ENCODE data around the gene P3H3.

The P3H3 gene

DNA sequence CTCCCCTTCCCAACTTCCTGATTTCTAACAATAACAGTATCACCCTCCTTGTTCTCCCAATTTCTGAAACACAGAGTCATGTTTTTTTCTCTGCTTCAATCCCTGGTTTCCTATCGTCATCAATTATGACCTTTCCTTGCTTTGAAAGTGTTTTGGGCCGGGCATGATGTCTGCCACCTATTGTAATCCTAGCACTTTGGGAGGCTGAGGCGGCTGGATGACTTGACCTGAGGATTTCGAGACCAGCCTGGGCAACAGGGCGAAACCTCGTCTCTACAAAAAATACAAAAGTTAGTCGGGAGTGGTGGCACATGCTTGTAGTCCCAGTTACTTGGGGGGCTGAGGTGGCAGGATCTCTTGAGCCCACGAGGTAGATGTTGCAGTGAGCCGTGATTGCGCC, 19.2 kb upstream of the P3H3 start:
- H3K9ac ChIP-seq (ENCODE audit: low read length) = no peak overlapping the region
- H3K4me1 ChIP-seq (ENCODE audit: control insufficient read depth, insufficient read depth, low read length) = no peaks in the 10 kb centered on the region
- no peaks in the 10 kb centered on the region for H3K36me3 ChIP-seq (ENCODE audit: control insufficient read depth, insufficient read depth, low read length, severe bottlenecking)
- H3K4me3 ChIP-seq (ENCODE audit: low read length) = no peak overlapping the region
- peaks cover 1% of the 10 kb centered on the region for H3K27me3 ChIP-seq (replicated peaks; ENCODE audit: control insufficient read depth, insufficient read depth, low read length)
- no peak for DNase-seq (ENCODE audit: low read depth)
- no peaks in the 10 kb centered on the region for H3K9me3 ChIP-seq (ENCODE audit: control insufficient read depth, low read length)

DNA sequence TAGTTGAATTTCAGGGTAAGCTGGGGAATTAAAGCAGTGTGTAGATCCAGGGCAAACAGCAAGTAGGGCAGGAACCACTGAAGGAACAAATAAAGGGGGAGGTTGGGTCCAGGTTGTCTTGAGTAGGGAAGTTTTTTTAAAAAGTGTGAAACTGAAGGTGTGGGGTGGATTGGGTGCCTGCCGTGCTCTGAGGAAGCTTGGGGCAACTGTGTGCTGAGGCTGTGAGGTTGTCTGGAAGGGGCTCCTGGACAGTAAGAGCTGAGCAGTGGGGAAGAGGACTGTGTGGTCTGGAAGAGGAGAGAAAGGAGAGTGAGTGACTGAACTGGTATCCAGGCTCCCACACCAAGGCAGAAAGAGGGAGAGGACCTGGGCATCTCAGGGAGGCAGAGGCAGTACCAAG, 17.4 kb upstream of the P3H3 start:
- H3K9ac ChIP-seq (ENCODE audit: low read length) = no peak overlapping the region
- no peaks in the 10 kb centered on the region for H3K4me1 ChIP-seq (ENCODE audit: control insufficient read depth, insufficient read depth, low read length)
- H3K9me3 ChIP-seq (ENCODE audit: control insufficient read depth, low read length) = no peaks in the 10 kb centered on the region
- H3K4me3 ChIP-seq (ENCODE audit: low read length) = no peak overlapping the region
- H3K36me3 ChIP-seq (ENCODE audit: control insufficient read depth, insufficient read depth, low read length, severe bottlenecking) = no peaks in the 10 kb centered on the region
- no peak for DNase-seq (ENCODE audit: low read depth)
- H3K27me3 ChIP-seq (replicated peaks; ENCODE audit: control insufficient read depth, insufficient read depth, low read length) = peaks cover 17% of the 10 kb centered on the region

DNA sequence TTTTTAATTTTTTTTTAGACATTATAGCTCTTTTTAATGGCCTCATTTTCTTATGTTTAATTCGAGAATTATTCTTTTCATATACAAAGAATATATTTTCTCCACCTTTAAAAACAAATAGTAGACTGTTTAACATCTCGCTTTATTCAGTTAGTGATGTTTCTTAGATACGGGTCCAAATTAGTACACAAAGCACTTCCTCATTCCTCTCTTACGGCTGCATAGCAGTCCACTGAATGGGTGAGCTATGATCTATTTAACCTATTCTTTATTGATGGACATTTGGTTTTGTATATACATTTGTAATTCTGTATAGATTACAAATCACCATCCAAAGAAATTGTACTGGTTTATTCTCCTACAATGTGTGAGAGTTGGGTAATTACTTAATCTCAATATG, 14.8 kb upstream of the P3H3 start:
- no peaks in the 10 kb centered on the region for H3K9me3 ChIP-seq (ENCODE audit: control insufficient read depth, low read length)

DNA sequence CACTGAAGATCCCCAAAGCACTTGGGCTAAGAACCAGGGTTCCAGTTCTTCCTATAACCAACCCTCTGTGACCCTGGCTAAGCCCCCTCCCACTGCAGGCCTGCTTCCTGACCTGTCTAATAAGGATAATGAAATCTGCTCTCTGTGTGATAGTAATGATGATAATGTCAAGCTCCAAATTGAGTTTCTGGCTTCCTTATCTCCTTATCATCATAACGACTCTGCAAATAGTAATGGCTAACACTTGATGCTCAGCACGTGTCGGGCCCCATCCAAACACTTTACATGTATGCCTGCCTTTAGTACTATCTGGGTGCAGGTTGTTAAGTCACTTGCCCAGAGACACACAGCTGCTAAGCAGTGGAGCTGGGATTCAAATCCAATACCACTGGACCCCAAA, 11.6 kb upstream of the P3H3 start:
- H3K36me3 ChIP-seq (ENCODE audit: control insufficient read depth, insufficient read depth, low read length, severe bottlenecking) = no peaks in the 10 kb centered on the region
- peaks cover 36% of the 10 kb centered on the region for H3K27me3 ChIP-seq (replicated peaks; ENCODE audit: control insufficient read depth, insufficient read depth, low read length)
- DNase-seq (ENCODE audit: low read depth) = no peak
- H3K4me1 ChIP-seq (ENCODE audit: control insufficient read depth, insufficient read depth, low read length) = peaks cover 4% of the 10 kb centered on the region
- no peak overlapping the region for H3K9ac ChIP-seq (ENCODE audit: low read length)
- H3K4me3 ChIP-seq (ENCODE audit: low read length) = no peak overlapping the region
- H3K9me3 ChIP-seq (ENCODE audit: control insufficient read depth, low read length) = no peaks in the 10 kb centered on the region

More for the DNA sequence above, 14.8 kb upstream of the P3H3 start:
- Histone ChIP-seq H3K27me3 (replicated peaks; ENCODE audit: control insufficient read depth, insufficient read depth, low read length) (peaks cover 24% of the 10 kb centered on the region), H3K36me3 (ENCODE audit: control insufficient read depth, insufficient read depth, low read length, severe bottlenecking) (no peaks in the 10 kb centered on the region), H3K4me3 (ENCODE audit: low read length) (no peak overlapping the region), H3K4me1 (ENCODE audit: control insufficient read depth, insufficient read depth, low read length) (no peaks in the 10 kb centered on the region), H3K9ac (ENCODE audit: low read length) (no peak overlapping the region)
- DNase-seq (ENCODE audit: low read depth) = no peak

DNA sequence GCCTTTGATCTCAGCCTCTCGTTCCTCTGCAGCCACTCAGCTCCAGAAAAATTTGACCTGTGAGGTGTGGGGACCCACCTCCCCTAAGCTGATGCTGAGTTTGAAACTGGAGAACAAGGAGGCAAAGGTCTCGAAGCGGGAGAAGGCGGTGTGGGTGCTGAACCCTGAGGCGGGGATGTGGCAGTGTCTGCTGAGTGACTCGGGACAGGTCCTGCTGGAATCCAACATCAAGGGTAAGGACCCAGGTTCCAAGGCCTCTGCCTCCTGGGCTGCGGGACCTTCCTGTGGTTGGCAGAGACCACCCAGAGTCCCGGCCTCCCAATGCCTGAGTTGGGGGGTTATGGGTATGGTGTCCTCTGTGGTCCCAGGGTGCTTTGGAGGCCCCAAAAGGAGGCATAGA, 11.1 kb upstream of the P3H3 start:
- Histone ChIP-seq H3K4me1 (ENCODE audit: control insufficient read depth, insufficient read depth, low read length) (peaks cover 7% of the 10 kb centered on the region), H3K36me3 (ENCODE audit: control insufficient read depth, insufficient read depth, low read length, severe bottlenecking) (no peaks in the 10 kb centered on the region), H3K27me3 (replicated peaks; ENCODE audit: control insufficient read depth, insufficient read depth, low read length) (peaks cover 40% of the 10 kb centered on the region), H3K9me3 (ENCODE audit: control insufficient read depth, low read length) (no peaks in the 10 kb centered on the region), H3K9ac (ENCODE audit: low read length) (no peak overlapping the region), H3K4me3 (ENCODE audit: low read length) (no peak overlapping the region)
- DNase-seq (ENCODE audit: low read depth) = no peak

DNA sequence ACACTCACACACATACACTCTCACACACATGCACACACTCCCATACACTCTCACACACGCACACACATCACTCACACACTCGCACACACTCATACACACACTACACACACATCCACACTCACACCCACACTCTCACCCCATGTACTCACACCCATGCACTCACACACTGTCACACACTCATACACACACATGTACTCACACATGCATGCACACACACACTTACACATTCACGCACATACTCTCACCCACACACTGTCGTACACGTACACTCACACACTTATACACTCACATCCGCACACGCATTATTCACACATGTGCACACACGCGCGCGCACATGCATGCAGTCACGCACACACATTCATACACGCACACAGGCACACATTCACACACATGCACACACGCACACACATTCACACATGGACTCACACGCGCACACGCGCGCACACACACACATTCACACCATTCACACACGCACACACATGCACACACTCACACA, 10.5 kb upstream of the P3H3 start:
- Histone ChIP-seq H3K36me3 (ENCODE audit: control insufficient read depth, insufficient read depth, low read length, severe bottlenecking) (no peaks in the 10 kb centered on the region), H3K9ac (ENCODE audit: low read length) (no peak overlapping the region), H3K4me3 (ENCODE audit: low read length) (no peak overlapping the region), H3K9me3 (ENCODE audit: control insufficient read depth, low read length) (no peaks in the 10 kb centered on the region), H3K4me1 (ENCODE audit: control insufficient read depth, insufficient read depth, low read length) (peaks cover 7% of the 10 kb centered on the region), H3K27me3 (replicated peaks; ENCODE audit: control insufficient read depth, insufficient read depth, low read length) (peaks cover 45% of the 10 kb centered on the region)
- DNase-seq (ENCODE audit: low read depth) = no peak

DNA sequence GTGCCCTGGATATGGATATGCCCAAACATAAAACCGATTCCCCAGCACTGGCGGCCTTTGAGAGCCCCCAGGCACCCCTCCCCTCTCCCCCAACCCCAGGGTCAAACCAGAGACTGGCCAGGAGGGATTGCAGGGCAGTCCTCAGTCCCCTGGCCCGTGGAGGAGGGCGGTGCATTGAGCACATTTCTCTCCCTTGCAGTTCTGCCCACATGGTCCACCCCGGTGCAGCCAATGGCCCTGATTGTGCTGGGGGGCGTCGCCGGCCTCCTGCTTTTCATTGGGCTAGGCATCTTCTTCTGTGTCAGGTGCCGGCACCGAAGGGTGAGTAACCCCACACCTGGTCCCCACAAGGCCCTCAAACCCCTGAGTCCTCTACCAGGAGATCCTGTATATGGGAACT, 10.0 kb upstream of the P3H3 start:
- no peak for DNase-seq (ENCODE audit: low read depth)
- Histone ChIP-seq H3K27me3 (replicated peaks; ENCODE audit: control insufficient read depth, insufficient read depth, low read length) (peaks cover 50% of the 10 kb centered on the region), H3K9ac (ENCODE audit: low read length) (no peak overlapping the region), H3K4me3 (ENCODE audit: low read length) (no peak overlapping the region), H3K4me1 (ENCODE audit: control insufficient read depth, insufficient read depth, low read length) (peaks cover 7% of the 10 kb centered on the region), H3K9me3 (ENCODE audit: control insufficient read depth, low read length) (no peaks in the 10 kb centered on the region), H3K36me3 (ENCODE audit: control insufficient read depth, insufficient read depth, low read length, severe bottlenecking) (no peaks in the 10 kb centered on the region)

DNA sequence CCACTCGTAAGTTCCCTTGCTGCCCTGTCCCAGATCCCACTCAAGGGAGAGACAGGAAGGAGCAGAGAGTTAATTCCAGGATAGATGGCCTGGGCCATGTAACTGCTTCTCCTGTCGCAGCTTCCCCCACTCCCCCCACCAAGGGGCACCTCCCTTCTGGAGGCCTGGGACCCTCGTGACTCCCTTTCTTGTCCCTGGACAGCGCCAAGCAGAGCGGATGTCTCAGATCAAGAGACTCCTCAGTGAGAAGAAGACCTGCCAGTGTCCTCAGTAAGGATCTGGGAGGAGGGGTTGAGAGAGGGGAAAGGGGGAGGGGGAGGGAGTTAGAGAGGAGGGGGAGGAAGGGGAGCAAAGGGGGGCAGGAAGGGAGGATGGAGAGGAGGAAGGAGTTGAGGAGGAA, 9.6 kb upstream of the P3H3 start:
- Histone ChIP-seq H3K9me3 (ENCODE audit: control insufficient read depth, low read length) (no peaks in the 10 kb centered on the region), H3K4me3 (ENCODE audit: low read length) (no peak overlapping the region), H3K4me1 (ENCODE audit: control insufficient read depth, insufficient read depth, low read length) (peaks cover 7% of the 10 kb centered on the region), H3K27me3 (replicated peaks; ENCODE audit: control insufficient read depth, insufficient read depth, low read length) (peaks cover 55% of the 10 kb centered on the region), H3K9ac (ENCODE audit: low read length) (no peak overlapping the region), H3K36me3 (ENCODE audit: control insufficient read depth, insufficient read depth, low read length, severe bottlenecking) (no peaks in the 10 kb centered on the region)
- no peak for DNase-seq (ENCODE audit: low read depth)

DNA sequence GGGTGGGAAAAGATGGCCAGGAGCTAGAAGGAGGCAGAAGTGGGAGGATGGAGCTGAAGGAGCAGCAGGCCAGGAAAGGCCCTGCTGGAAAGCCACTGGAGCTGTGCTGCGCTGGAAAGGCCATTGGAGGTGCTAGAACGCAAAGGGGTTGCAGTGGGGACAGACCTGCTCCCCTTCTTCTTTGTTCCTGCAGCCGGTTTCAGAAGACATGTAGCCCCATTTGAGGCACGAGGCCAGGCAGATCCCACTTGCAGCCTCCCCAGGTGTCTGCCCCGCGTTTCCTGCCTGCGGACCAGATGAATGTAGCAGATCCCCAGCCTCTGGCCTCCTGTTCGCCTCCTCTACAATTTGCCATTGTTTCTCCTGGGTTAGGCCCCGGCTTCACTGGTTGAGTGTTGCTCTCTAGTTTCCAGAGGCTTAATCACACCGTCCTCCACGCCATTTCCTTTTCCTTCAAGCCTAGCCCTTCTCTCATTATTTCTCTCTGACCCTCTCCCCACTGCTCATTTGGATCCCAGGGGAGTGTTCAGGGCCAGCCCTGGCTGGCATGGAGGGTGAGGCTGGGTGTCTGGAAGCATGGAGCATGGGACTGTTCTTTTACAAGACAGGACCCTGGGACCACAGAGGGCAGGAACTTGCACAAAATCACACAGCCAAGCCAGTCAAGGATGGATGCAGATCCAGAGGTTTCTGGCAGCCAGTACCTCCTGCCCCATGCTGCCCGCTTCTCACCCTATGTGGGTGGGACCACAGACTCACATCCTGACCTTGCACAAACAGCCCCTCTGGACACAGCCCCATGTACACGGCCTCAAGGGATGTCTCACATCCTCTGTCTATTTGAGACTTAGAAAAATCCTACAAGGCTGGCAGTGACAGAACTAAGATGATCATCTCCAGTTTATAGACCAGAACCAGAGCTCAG, 8.8 kb upstream of the P3H3 start:
- Histone ChIP-seq H3K27me3 (replicated peaks; ENCODE audit: control insufficient read depth, insufficient read depth, low read length) (peaks cover 54% of the 10 kb centered on the region), H3K36me3 (ENCODE audit: control insufficient read depth, insufficient read depth, low read length, severe bottlenecking) (no peaks in the 10 kb centered on the region), H3K4me3 (ENCODE audit: low read length) (no peak overlapping the region), H3K9me3 (ENCODE audit: control insufficient read depth, low read length) (no peaks in the 10 kb centered on the region), H3K9ac (ENCODE audit: low read length) (no peak overlapping the region), H3K4me1 (ENCODE audit: control insufficient read depth, insufficient read depth, low read length) (peaks cover 7% of the 10 kb centered on the region)
- DNase-seq (ENCODE audit: low read depth) = no peak

DNA sequence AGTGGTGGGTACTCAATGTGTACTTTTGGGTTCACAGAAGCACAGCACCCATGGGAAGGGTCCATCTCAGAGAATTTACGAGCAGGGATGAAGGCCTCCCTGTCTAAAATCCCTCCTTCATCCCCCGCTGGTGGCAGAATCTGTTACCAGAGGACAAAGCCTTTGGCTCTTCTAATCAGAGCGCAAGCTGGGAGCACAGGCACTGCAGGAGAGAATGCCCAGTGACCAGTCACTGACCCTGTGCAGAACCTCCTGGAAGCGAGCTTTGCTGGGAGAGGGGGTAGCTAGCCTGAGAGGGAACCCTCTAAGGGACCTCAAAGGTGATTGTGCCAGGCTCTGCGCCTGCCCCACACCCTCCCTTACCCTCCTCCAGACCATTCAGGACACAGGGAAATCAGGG, 8.0 kb upstream of the P3H3 start:
- no peaks in the 10 kb centered on the region for H3K36me3 ChIP-seq (ENCODE audit: control insufficient read depth, insufficient read depth, low read length, severe bottlenecking)
- no peaks in the 10 kb centered on the region for H3K9me3 ChIP-seq (ENCODE audit: control insufficient read depth, low read length)
- DNase-seq (ENCODE audit: low read depth) = no peak
- H3K27me3 ChIP-seq (replicated peaks; ENCODE audit: control insufficient read depth, insufficient read depth, low read length) = peaks cover 47% of the 10 kb centered on the region
- H3K4me1 ChIP-seq (ENCODE audit: control insufficient read depth, insufficient read depth, low read length) = peaks cover 7% of the 10 kb centered on the region
- H3K9ac ChIP-seq (ENCODE audit: low read length) = no peak overlapping the region
- no peak overlapping the region for H3K4me3 ChIP-seq (ENCODE audit: low read length)

DNA sequence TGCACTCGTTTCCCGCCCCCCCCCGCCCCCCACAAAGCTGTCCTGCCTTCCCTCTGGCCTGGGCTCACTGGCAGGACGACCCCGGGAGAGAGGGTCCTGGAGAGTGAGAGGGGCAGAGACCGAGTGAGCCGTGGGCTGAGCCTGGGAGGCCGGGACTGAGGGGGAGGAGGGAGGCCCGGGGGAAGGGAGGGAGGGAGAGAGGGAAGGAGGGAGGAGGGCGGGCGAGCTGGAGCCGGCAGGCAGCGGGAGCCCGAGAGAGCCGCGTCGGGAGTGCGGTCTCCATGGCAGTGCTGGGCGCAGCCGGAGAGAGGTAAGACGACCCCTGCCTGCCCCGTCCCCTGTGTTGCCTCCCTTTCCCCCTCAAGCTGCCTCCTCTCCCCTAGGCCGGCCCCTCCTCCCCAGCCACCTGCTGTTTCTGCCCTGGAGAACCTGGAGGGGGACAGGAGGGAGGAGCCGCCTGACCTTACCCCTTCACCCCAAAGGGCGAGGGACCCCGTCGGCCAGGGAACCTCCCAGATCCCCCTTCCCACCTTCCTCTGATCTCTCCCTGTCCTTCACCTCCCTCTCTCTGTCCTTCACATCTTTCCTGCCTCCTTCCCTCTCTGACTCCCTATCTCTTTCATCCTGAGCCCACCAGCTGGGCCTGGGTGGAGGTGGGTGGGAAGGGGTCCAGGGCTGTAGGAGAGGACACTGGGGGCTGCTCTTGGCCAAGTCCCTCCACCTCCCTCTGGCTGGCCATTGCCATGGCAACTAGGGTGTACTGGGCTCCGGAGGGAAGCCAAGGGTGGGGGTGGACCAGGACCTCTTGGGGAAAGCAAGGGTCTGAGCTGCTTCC, 6.4 kb upstream of the P3H3 start, which contains the start of gene GPR162:
TSS of gene GPR162 (plus strand) at position 231 of the 835 bp plus-strand sequence. CDS start 2,078 bp downstream, outside the sequence.
- Histone ChIP-seq H3K36me3 (ENCODE audit: control insufficient read depth, insufficient read depth, low read length, severe bottlenecking) (no peaks in the 10 kb centered on the region), H3K9ac (ENCODE audit: low read length) (peak within 1 kb of the TSS; percentile 36), H3K4me1 (ENCODE audit: control insufficient read depth, insufficient read depth, low read length) (peaks cover 7% of the 10 kb centered on the region), H3K4me3 (ENCODE audit: low read length) (peak within 1 kb of the TSS; percentile 57), H3K9me3 (ENCODE audit: control insufficient read depth, low read length) (no peaks in the 10 kb centered on the region), H3K27me3 (replicated peaks; ENCODE audit: control insufficient read depth, insufficient read depth, low read length) (peaks cover 42% of the 10 kb centered on the region)
- peak; percentile 82 for DNase-seq (ENCODE audit: low read depth)
